Measurements from ENCODE around the gene PLBD2.

- TF ChIP-seq, protein P1, sequence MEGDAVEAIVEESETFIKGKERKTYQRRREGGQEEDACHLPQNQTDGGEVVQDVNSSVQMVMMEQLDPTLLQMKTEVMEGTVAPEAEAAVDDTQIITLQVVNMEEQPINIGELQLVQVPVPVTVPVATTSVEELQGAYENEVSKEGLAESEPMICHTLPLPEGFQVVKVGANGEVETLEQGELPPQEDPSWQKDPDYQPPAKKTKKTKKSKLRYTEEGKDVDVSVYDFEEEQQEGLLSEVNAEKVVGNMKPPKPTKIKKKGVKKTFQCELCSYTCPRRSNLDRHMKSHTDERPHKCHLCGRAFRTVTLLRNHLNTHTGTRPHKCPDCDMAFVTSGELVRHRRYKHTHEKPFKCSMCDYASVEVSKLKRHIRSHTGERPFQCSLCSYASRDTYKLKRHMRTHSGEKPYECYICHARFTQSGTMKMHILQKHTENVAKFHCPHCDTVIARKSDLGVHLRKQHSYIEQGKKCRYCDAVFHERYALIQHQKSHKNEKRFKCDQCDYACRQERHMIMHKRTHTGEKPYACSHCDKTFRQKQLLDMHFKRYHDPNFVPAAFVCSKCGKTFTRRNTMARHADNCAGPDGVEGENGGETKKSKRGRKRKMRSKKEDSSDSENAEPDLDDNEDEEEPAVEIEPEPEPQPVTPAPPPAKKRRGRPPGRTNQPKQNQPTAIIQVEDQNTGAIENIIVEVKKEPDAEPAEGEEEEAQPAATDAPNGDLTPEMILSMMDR (IDR thresholded peaks at IDR 0.05) = no peak
- TF ChIP-seq POLR2A (IDR thresholded peaks at IDR 0.05) = no peak
Measured at GRCh38 chr12:113347107-113347506, 11.3 kb upstream of the PLBD2 start.
